Measurements from ENCODE around the gene HECW1. TPM values are rescaled to one million over a fixed set of nuclear protein-coding genes. Genes with fewer than 3 reads are reported as not detected.

Gene HECW1
- total RNA-seq, 1 donor from 2014 or later: not detected

DNA sequence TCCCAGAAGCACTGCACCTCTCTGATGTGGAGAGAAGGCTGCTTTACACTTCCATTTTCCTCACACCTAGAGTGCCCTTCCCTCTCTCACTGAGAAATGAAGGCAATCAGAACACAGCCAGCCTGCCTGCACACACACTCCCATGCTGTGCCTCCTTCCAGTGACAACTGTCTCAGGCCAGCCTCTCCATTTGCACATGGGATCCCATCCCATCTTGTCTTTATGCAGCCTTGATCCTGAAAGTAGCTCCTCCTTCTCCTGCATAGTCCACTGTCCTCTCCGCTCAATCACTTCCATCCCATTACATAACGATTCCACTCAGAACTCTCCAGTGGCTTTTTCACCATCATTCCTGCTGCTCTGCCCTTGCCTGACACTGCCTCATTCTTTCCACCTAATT, 266.8 kb downstream of the HECW1 start:
- DNase-seq: no peak

DNA sequence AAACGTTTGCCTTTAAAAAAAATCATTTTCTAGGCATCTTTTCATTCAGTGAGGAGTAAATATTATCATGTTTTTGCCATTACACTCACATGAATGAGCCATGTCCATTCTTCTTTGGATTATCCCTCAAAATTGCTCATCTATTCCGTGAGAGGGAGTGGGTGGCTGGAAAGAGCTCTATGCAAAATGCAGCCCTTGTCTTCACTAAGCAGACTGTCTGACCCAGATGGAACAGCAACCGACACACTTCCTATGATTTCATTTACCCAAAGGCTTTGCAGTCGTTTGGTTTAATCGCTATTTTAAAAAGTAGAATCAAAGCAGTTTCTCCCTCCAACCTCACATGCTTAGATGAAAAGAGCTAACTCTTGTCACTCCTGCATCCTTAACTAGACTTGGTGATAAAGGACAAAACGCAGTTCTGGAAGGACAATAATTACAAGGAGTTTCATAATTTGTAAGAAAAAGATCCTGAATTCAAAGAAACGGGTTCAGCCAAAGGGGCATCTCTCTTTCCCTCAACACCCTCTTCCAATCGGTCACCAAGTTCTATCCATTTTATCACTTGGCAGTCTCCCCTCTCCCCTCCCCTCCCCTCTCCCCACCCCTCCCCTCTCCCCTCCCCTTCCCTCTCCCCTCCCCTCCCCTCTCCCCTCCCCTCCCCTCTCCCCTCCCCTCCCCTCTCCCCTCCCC, 272.3 kb downstream of the HECW1 start:
- no peak for DNase-seq

DNA sequence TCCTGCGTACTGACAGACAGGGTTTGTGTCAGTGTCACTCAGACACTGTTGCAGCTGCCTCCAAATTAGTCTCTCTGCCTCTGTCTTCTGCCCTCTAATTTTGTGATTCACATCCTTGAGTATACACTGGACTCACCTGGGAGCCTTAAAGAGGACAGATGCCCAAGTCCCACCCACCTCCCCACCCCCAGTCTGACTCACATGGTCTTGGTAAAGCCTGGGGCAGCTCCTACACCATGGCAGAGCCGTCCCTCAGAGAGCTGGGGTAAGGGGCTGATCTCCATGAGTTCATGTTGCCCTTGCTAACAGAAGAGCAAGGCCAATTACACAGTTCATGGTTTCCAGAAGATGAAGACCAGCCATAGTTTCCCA, 272.8 kb downstream of the HECW1 start:
- no peak for DNase-seq

DNA sequence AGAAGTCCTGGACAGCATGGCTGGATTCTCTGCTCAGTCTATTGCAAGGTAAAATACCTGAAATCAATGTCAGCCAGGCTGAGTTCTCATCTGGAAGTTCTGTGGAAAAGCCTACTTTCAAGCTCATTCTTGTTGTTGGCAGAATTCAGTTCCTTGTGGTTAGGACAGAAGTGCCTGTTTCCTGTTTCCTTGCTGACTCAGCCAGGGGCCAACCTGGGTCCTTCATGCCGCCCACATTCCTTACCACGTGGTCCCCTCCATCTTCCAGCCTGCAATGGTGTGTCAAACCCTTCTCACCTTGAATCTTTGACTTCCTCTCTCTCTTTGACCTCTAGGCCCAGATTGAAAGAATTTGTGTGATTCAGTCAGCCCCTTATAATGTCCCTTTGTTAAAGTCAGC, 273.4 kb downstream of the HECW1 start:
- DNase-seq: no peak

DNA sequence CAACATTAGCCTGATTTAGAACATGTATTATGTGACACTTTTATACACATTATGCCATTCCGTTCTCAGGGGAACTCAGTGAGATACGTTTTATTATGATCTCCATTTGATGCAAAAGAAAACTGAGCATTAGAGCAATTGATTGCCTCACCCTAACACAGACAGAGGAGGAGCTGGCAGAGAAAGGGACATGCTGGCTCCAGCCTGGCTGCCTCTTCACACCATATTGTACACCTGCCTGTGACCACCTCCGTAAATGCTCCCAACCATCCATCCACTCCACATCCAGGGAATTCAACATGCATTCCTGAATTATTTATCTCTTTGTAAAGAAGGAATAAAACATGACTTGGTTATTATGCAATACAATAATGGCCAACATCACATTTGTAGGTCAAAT, 275.5 kb downstream of the HECW1 start:
- DNase-seq: no peak

DNA sequence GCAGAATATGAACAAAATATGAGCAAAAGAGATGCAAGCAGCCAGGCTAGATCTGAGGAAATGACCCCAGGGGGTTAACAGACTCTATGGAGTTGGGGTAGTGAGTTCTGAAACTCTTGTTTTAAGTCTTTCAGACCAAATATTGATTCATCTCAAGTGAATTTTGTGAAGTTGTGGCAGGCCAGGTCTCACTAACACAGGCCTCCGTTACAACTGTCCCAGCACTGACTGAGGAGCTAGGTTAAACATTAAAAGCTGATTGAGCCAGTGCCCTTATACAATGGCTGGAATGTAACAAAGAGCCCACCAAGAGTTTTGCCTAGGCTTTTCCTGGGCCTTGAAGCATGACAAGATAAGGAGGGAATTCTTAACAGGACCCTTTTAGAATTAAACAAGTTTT, 278.1 kb downstream of the HECW1 start:
- DNase-seq: no peak

DNA sequence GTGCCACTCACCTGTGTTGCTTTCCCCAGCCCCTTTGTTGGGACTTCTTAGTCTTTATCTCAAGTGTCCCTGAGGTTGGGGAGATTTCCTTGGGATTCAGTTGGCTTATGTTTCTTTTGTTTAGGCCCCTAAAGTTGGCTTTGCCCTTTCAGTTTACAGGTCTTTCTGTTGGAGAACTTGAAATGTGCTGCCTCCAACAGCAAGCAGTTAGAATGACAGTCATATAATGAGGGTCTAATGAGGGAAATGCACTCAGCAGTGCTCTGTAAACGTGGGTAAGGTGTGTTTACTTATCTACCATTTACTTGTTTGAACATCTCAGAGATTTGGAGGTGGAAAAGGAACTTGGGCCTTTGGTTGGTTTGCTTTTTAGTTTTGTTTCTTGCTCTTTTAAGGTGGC, 279.1 kb downstream of the HECW1 start:
- no peak for DNase-seq

DNA sequence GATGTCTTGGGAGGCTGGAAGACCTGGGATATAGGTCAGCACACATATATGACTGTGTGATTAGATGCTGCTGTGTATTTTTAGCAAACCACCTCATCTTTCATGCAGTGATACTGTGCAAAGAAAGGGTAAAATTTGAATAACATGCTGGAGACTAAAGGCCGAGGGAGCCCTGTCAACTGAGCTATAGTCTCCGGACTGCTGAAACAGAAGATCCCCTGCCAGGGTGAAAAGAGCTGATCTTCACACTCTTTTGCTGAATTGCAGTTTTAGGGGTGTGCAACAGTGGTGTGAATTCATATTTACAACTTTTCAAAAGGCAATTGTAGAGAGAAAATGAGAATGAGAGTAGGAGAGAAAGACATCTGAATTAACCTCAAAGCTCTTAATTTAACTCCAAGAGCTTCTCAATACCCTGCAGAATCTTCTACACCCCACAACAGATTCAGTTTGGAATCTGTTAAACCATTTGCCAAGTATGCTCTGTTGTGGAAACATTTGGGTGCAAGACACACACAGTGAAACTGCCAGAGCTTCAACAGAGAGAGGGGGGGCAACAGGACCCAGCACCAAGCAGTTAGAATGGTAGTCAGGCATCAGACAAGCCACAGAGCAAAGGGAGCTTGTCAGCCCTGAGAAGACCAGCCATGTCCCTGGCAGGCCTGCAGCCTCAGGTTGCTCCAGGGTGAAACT, 280.3 kb downstream of the HECW1 start:
- DNase-seq: no peak

DNA sequence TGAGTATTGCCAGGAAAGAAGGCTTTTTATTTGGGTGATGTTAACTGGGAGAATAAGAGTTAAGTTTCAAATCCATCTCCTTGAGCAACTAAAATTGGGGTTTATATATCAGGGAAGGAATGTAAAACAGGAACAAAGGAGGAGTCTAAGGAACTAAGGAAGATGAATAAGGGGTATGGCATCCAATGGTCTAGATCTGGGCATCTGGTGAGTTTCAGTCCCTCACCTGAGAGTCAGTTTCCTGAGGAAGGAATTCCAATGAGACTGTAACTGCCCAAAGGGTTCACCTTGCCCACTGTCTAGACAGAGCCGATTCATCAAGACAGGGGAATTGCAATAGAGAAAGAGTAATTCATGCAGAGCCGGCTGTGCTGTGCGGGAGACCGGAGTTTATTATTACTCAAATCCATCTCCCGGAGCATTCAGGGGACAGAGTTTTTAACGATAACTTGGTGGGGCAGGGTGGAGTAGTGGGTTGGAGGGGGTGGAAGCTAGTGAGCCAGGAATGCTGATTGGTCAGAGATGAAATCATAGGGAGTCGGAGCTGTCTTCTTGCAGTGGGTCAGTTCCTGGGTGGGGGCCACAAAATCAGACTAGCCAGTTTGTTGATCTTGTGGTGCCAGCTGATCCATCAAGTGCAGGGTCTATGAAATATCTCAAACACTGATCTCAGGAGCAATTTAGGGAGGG, 282.1 kb downstream of the HECW1 start:
- no peak for DNase-seq

DNA sequence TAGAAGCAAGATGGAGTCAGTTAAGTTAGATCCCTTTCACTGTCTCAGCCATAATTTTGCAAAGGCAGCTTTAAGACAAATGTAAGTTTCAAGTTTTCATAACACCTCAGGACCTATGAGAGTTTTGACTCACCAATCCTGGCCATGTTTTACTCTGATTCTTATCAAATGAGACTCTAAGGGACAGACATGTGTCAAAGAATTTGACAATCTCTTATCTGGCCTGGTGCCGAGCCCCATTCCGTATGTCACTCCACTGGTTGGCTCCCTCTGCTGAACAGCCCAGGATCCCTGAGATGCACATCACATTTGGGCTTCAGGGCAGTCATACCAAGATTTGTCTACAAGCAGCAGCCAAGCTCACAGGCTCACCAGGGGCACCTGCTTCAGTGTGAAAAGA, 282.9 kb downstream of the HECW1 start:
- DNase-seq: no peak

DNA sequence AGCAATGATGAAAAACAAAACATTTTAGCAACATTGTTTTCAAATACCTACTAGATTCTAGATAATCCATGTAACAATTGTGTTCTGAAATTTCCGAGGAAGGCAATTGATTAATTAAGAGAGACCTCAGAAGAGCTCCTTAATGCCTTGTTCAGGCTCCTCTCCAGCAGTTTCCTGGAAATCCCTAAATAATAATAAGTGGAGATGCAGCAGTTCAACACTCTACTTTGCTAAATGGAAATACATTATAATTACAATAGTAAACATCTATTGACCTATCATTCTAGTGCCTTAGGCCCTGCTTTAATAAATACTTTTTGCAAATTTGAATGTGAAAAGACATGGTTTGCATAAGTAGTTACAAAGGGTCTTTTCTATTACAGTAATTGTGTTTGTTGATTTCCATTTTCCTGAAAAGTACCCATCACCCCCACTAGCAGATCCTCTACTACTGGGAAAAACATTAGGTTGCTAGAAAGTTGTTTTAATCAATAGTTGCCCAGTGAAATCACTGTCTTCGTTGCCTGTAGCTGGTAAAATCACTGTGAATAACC, 283.8 kb downstream of the HECW1 start:
- no peak for DNase-seq

DNA sequence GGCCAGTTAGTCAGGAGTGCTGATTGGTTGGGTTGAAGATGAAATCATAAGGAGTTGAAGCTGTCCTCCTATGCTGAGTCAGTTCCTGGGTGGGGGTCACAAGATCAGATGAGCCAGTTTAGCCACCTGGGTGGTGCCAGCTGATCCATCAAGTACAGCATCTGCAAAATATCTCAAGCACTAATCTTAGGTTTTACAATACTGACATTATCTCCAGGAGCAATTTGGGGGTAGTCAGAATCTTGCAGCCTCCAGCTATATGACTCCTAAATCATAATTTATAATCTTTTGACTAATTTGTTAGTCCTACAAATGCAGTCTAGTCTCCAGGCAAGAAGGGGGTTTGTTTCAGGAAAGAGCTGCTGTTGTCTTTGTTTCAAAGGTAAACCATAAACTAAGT, 286.4 kb downstream of the HECW1 start:
- no peak for DNase-seq

DNA sequence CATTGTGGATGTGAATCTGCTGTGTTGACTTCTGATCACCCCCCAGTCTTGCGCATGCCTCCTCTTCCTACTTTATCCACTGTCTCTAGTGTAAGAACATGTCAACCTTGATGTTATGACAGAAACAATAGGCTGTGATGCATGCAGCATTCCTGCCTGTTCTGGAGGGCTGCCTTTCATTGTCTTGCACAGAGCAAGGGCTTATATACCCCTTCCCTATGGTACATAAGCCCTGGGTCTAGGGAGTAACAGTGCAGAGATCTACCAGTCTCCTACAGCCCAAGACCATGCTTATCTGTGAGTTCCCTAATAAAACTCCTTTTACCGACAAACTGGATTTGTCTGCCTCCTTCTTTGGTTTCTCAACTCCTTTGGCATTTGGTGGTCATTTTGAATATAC, 293.5 kb downstream of the HECW1 start:
- no peak for DNase-seq

DNA sequence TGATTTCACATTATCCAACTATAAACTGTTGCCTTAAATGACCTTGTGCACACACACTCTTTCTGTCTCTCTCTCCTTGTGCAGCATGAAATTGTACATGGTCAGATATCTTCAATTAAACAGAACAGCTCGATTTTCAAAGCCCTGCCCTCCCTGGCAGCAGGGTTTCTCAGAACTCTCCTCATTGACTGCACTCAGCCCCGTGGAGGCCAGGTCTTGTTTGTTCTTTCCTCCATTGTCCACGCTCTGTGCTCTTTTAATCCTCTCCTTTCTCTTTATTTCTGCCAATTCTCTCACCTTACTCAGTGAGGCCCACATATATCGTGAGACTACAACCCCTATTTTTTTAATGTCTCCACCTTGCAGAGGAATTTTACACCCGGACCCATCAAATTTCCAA, 294.5 kb downstream of the HECW1 start:
- DNase-seq: no peak

DNA sequence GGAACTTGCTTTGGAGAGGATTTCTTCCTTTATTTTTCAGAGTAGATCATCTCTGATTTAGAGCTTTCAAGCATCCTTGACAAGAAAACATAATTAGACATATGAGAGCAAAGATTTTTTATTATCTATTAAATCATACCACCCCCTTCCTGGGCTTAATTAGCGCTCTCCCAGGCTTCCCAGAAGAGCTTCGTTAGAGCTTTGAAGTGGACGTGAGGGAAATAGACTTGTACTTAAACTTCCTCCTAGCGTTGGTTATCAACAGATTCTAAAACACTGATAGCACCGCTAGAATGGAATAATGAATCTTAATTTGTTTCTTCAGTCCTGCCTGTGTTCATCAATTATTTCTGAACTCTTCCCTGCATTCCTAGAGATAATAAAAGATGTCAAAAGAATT, 296.5 kb downstream of the HECW1 start:
- no peak for DNase-seq

DNA sequence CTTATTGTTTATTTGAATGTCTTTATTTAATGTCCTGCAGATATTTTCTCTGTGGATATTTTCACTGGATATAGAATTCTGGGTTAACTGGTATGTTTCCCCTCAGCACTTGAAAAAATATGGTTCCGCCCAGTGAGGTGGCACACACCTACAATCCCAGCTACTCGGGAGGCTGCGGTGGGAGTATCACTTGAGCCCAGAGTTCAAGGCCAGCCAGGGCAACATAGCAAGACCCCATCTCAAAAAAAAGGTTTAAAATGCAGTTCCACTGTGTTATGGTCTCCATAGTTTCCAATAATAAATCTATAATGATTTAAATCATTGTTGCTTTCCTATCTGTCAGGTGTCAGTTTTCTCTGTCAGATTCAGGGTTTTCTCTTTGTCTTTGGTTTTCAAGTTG, 305.0 kb downstream of the HECW1 start:
- no peak for DNase-seq

DNA sequence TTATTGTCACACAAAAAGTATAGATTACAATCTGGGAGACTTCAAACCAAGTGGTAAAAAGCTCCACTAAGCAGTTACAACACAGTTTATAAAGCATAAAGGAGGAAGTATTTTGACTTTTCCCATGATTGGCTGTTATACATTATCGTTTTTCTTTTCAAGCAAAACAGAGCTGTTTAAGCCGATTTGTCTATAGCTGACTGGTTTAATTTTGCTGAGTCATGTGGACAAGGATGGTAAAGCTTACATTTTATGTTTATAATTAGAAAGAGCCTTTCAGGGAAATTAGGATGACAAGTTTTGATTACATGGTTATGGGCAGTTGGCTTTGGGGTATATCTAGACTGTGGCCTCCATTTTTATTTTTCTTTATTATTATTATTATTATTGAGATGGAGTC, 318.0 kb downstream of the HECW1 start:
- DNase-seq: no peak

DNA sequence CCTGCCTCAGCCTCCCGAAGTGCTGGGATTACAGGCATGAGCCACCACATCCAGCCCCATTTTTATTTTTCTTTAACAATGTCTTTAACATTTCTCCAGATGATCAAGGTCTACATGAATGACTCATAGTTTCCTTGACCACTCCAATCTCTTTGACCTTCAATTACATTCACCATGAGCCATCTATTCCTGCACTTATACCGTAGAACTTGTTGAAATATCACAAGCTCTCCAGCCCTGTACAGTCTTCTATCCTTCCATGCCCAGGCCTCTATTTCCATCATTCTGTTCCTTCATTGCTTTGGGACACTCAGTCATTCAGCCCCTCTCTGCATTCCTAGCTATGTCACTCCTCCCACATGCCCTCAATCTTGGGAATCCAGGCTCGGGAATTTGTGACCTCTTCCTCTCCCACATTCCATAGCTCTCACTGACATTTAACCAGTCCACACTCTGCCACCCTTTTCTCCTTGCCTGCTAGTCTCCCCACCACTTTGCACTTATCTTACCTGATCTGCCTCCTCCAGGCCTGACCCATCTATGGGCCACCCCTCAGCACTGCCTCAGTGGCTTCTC, 318.7 kb downstream of the HECW1 start:
- DNase-seq: no peak

DNA sequence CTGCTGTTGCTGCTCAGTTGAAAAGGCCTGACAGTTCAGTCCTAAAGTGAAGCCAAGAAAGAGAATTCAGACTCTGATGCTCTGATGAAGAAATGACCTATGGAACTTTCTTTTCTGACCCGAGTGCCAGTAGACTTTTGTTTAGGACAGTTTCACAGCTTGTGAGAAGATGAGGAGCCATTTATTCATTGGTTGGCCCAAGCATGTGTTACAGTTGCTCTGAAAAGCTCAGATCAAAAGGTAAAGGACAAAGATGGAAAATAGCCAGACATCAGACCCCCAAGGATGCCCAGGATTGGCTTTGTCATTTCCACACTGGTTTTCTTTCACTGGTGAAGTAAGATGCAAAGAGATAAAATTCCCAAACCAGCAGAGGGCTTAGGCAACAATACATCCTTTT, 321.2 kb downstream of the HECW1 start:
- no peak for DNase-seq

DNA sequence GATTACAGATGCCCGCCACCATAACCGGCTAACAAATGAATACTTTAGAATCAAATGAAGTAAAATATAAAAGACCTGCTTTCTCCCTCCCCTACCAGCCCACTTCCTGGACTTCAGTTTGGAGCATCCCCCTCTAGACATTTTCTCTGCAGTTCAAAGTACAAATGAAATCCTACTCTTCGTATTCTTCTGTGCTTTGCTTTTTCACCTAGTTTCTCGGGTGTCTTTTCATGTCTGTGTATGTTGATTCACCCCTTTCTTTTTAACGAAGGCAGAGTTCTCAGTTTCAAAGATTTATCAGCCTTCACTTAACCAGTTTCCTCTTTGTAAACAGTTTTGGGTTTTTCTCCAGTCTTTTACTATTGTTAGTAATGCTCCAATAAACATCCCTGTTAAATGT, 324.6 kb downstream of the HECW1 start:
- no peak for DNase-seq

DNA sequence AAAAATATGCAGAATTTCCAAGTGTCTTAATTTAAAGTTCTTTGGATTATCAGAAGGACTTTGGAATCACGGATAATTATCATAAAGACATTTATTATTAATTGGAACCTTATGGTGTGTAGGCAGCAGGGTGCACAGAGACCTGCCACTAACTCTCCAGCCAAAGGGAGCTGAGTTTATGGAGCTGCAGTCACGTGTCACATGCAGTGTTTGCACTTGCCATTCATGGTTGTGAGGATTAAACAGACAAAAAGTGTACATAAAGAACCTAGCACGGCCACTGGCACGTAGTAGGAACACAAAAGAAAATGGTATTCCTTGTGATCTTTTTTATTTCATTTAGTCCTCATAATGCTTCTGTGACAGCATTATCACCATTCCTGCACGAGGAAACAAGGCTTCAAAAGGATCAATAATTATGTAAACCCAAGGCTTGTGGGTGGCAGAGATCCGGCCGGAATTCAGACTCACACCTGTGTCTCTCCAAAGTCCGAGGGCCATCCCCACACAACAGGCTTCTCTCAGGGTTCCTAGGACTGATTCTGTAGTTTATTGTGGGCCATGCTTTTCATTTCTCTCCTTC, 326.5 kb downstream of the HECW1 start:
- no peak for DNase-seq

DNA sequence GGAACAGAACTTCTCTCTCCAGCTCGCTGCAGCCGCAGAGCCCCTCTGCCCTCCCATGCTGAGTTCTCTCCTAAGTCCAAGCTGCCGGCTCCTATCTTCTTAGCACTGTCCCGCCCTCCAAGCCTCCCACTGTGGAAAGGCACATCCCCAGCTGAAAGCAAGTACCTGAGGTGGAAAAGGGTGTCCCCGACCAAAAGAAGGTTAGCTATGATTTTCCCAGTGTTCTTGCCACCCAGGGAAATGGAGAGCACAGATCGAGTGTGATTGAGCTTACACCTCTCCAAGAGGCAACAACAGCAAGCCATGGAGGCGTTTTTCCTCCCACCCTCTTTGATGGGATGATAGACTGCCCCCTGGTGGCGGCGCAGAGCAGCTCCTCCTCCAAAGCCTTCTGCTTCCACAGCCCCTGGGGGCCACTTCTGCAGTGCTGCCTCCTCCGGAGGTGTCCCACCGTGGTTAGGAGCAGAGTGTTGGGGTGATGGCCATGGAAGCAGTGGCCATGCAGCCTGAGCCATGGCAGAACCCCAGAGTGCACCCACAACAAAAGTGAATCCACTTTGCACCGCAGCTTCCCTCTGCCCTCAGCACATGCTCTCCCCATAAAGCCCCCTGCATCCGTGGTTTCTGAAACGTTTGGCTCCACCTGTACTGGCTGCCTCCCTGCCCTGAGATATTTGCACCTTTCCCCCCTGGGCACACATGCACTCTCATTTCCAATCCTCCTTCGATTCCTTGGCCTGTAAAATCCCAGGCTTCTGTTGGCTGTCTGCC, 327.4 kb downstream of the HECW1 start:
- DNase-seq: peak; percentile 70
